Measurements from ENCODE around the gene IARS1. TPM values are rescaled to one million over a fixed set of nuclear protein-coding genes. Genes with fewer than 3 reads are reported as not detected.

IARS1 gene
- total RNA-seq, 4 donors from 2014 or later = 85.2 to 317 (median 110) TPM

GRCh38 chr9:92289708-92290390, 3.6 kb downstream of the IARS1 start:
- intact Hi-C loops (cut with DNase I) = no loop called here
- WGBS, 2 donors = 96 to 98% methylated on average over 5 of the region's 5 CpGs
- no peak for DNase-seq
- Histone ChIP-seq H3K27ac (no peak overlapping the region), H3K9me3 (no peaks in the 10 kb centered on the region), H3K27me3 (no peaks in the 10 kb centered on the region), H3K4me3 (replicated peaks in 1 of 3) (no peak overlapping the region), H3K36me3 (peaks cover 0 to 7% of the 10 kb centered on the region in 2 donors), H3K4me1 (peaks cover 13 to 16% of the 10 kb centered on the region in 2 donors)
- no peak for TF ChIP-seq CTCF (IDR thresholded peaks at IDR 0.05)
- TF ChIP-seq POLR2A (IDR thresholded peaks at IDR 0.05) = no peak

DNA sequence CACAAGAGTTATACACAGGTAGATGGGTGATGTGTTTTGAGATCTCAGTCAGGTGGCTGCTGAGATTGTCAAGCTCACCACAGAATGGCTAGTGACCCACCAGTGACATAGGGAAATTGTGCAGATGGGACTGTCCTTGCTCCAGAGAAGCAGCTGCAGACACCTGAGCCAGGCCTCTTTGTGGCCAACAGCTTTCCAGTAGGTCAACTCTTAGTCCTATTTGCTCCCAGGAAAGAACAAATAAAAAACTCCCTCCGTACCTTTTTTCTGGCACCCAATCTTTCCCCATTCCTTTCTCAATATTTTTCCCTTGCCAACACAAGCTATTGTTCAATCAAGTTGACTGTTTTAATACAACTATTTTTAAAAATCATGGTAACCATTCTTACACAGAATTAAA, 14.2 kb downstream of the IARS1 start:
- TF ChIP-seq POLR2A (IDR thresholded peaks at IDR 0.05) (no peak), CTCF (IDR thresholded peaks at IDR 0.05) (no peak)
- Histone ChIP-seq H3K9me3 (no peaks in the 10 kb centered on the region), H3K27ac (no peak overlapping the region), H3K4me3 (replicated peaks in 1 of 3) (no peak overlapping the region), H3K36me3 (peaks cover 31 to 65% of the 10 kb centered on the region in 2 donors), H3K4me1 (no peaks in the 10 kb centered on the region), H3K27me3 (no peaks in the 10 kb centered on the region)
- WGBS, 2 donors = 98 to 100% methylated on average over 1 of the region's 1 CpG
- DNase-seq = no peak
- intact Hi-C loops (cut with DNase I) = no loop called here

DNA sequence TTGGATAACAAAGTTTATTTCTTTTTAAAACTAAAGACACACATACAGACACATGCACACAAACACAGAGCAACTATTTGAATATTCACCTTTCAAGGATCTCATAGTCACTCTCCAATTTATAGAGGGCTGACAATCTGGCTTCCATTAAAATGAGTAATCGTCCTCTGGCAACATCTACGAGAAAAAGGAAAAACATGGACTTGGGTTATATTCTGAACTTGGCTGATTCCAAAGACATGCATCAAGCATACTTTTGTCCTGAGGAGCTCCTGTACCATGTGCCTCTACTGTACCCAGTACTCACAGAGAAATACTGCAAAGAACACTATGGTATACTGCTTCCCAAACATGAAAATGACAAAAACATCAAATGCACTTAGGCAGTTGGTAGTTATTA, 15.4 kb downstream of the IARS1 start:
- no peak overlapping the region for H3K4me3 ChIP-seq (replicated peaks in 1 of 3)
- H3K36me3 ChIP-seq = peaks cover 42 to 72% of the 10 kb centered on the region in 2 donors
- no peaks in the 10 kb centered on the region for H3K9me3 ChIP-seq
- intact Hi-C loops (cut with DNase I) = no loop called here
- no peak for DNase-seq
- H3K27me3 ChIP-seq = no peaks in the 10 kb centered on the region
- no peaks in the 10 kb centered on the region for H3K4me1 ChIP-seq
- H3K27ac ChIP-seq = no peak overlapping the region
- TF ChIP-seq POLR2A (IDR thresholded peaks at IDR 0.05) = no peak
- no peak for TF ChIP-seq CTCF (IDR thresholded peaks at IDR 0.05)
- WGBS, 2 donors = 76 to 90% methylated on average over 2 of the region's 2 CpGs

- TF ChIP-seq CTCF (IDR thresholded peaks at IDR 0.05) = no peak
- no peak for TF ChIP-seq POLR2A (IDR thresholded peaks at IDR 0.05)
- Histone ChIP-seq H3K9me3 (no peaks in the 10 kb centered on the region), H3K4me3 (replicated peaks in 1 of 3) (no peak overlapping the region), H3K4me1 (no peaks in the 10 kb centered on the region), H3K27me3 (no peaks in the 10 kb centered on the region), H3K36me3 (peaks cover 36 to 76% of the 10 kb centered on the region in 2 donors), H3K27ac (no peak overlapping the region)
- WGBS, 2 donors = 76 to 83% methylated on average over 11 of the region's 11 CpGs
- intact Hi-C loops (cut with DNase I) = no loop called here
- no peak for DNase-seq
Observed at GRCh38 chr9:92276331-92277032, 17.0 kb downstream of the IARS1 start.

DNA sequence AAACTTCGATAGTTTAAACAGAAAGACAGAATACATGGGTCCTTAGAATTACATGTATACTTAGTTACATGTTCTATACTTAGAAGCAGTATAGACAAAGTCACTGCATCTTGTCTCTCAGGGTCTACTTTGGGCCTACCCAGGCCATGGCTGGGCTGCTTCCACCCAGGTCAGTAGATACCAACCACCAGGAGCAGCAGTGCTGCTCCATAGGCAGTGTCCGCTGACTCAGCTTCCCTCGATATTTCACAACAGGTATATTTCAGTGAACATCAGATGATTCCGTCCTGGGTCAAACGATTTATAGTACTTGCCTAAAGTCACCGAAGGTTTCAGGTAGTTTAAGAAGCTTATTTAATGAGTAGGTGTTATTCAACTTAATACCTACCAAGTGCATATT, 18.0 kb downstream of the IARS1 start:
- no peak overlapping the region for H3K27ac ChIP-seq
- peaks cover 45 to 84% of the 10 kb centered on the region in 2 donors for H3K36me3 ChIP-seq
- no peaks in the 10 kb centered on the region for H3K9me3 ChIP-seq
- no peaks in the 10 kb centered on the region for H3K4me1 ChIP-seq
- no peak for DNase-seq
- intact Hi-C loops (cut with DNase I) = no loop called here
- 92 to 93% methylated on average over 6 of the region's 6 CpGs for WGBS, 2 donors
- H3K4me3 ChIP-seq (replicated peaks in 1 of 3) = no peak overlapping the region
- H3K27me3 ChIP-seq = no peaks in the 10 kb centered on the region
- TF ChIP-seq POLR2A (IDR thresholded peaks at IDR 0.05) (no peak), CTCF (IDR thresholded peaks at IDR 0.05) (no peak)

All from thyroid gland (tissue), 4 donors.